ENCODE measurements around the gene ARRDC3.
A peak's percentile ranks its signal among the peaks of the same experiment; 100 is the strongest.
"Not testable (repeated sequence)": the region's sequence is repeated elsewhere in the genome, so short reads cannot be mapped to it uniquely, and the experiment has no call there.

The ARRDC3 gene

GRCh38 chr5:91383027-91383955 is at the start of gene ARRDC3:
Gene ARRDC3, minus strand, starts transcription at chr5:91383317. Its CDS starts 225 bp downstream, at chr5:91383092.
- DNase-seq, result peak; percentile 95

- DNase-seq, result no peak
These were observed 47.8 kb upstream of the ARRDC3 start for GRCh38 chr5:91430949-91431348.

- DNase-seq, result no peak
These were observed 41.7 kb upstream of the ARRDC3 start for GRCh38 chr5:91424638-91425436.

GRCh38 chr5:91423871-91424270 is 40.8 kb upstream of the ARRDC3 start:
- DNase-seq, result no peak

GRCh38 chr5:91420879-91421278 is 37.8 kb upstream of the ARRDC3 start:
- DNase-seq, result no peak

GRCh38 chr5:91419571-91420537 is 36.7 kb upstream of the ARRDC3 start:
- peak; percentile 73 for DNase-seq

- DNase-seq, result no peak
These were observed 36.0 kb upstream of the ARRDC3 start for GRCh38 chr5:91419136-91419535.

- DNase-seq, result no peak
These were observed 35.0 kb upstream of the ARRDC3 start for GRCh38 chr5:91418158-91418557.

GRCh38 chr5:91417219-91417618 is 34.1 kb upstream of the ARRDC3 start:
- no peak for DNase-seq

- DNase-seq, result no peak
These were observed 33.4 kb upstream of the ARRDC3 start for GRCh38 chr5:91416491-91416890.

- DNase-seq, result no peak
These were observed 26.2 kb upstream of the ARRDC3 start for GRCh38 chr5:91409304-91409703.

- no peak for DNase-seq
These were observed 25.6 kb upstream of the ARRDC3 start for GRCh38 chr5:91408710-91409109.

GRCh38 chr5:91407204-91407603 is 24.1 kb upstream of the ARRDC3 start:
- DNase-seq, result no peak

- DNase-seq, result no peak
These were observed 20.3 kb upstream of the ARRDC3 start for GRCh38 chr5:91403438-91403837.

- no peak for DNase-seq
These were observed 18.1 kb upstream of the ARRDC3 start for GRCh38 chr5:91401175-91401574.

- no peak for DNase-seq
These were observed 14.7 kb upstream of the ARRDC3 start for GRCh38 chr5:91397791-91398190.

- peak; percentile 15 for DNase-seq
These were observed 7.2 kb upstream of the ARRDC3 start for GRCh38 chr5:91390268-91390667.

GRCh38 chr5:91389555-91389954 is 6.4 kb upstream of the ARRDC3 start:
- not testable (repeated sequence) for DNase-seq

GRCh38 chr5:91388362-91388761 is 5.2 kb upstream of the ARRDC3 start:
- no peak for DNase-seq

- DNase-seq, result no peak
These were observed 3.0 kb upstream of the ARRDC3 start for GRCh38 chr5:91386120-91386519.

GRCh38 chr5:91385596-91385995 is 2.5 kb upstream of the ARRDC3 start:
- not testable (repeated sequence) for DNase-seq

GRCh38 chr5:91384671-91385430 is 1.7 kb upstream of the ARRDC3 start:
- no peak for DNase-seq
